HTR-8/SVneo (cell line): ENCODE data around the gene ALDH9A1.
"Not testable (repeated sequence)": the region's sequence is repeated elsewhere in the genome, so short reads cannot be mapped to it uniquely, and the experiment has no call there.

Experiments used
- DNase-seq: peaks from one replicate; pipeline ENCODE4 v3.0.0; 2011; ENCODE audit warnings: low spot score, mixed read lengths; ENCODE audit not compliant: insufficient read length
- FAIRE-seq: peaks from 2 replicates; lab custom pipeline; 2011; peaks lifted over from hg19 to GRCh38; lab: Jason Lieb, UNC

ALDH9A1 gene

GRCh38 chr1:165697881-165698760, at the start of gene ALDH9A1:
Gene ALDH9A1, minus strand, starts transcription at chr1:165698562. Its CDS starts 4 bp downstream, at chr1:165698558.
- peak; percentile 83 for FAIRE-seq
- DNase-seq = peak; percentile 96

- FAIRE-seq (no peak), DNase-seq (no peak)
These were observed 49.5 kb upstream of the ALDH9A1 start for GRCh38 chr1:165747632-165748447.

- DNase-seq, FAIRE-seq: not testable (repeated sequence)
These were observed 46.6 kb upstream of the ALDH9A1 start for GRCh38 chr1:165744913-165745312.

- DNase-seq = no peak
- FAIRE-seq = no peak
These were observed 43.8 kb upstream of the ALDH9A1 start for GRCh38 chr1:165742194-165742593.

GRCh38 chr1:165738794-165739193, 40.4 kb upstream of the ALDH9A1 start:
- FAIRE-seq = no peak
- no peak for DNase-seq

- FAIRE-seq (no peak), DNase-seq (no peak)
These were observed 38.8 kb upstream of the ALDH9A1 start for GRCh38 chr1:165737196-165737595.

- DNase-seq (no peak), FAIRE-seq (no peak)
These were observed 36.5 kb upstream of the ALDH9A1 start for GRCh38 chr1:165734906-165735305.

- no peak for FAIRE-seq
These were observed 28.5 kb upstream of the ALDH9A1 start for GRCh38 chr1:165726841-165727240.

GRCh38 chr1:165726169-165726568, 27.8 kb upstream of the ALDH9A1 start:
- no peak for DNase-seq
- FAIRE-seq = no peak

More at GRCh38 chr1:165726841-165727240, 28.5 kb upstream of the ALDH9A1 start:
- DNase-seq = no peak

- FAIRE-seq = no peak
- DNase-seq = peak; percentile 60
These were observed 19.7 kb upstream of the ALDH9A1 start for GRCh38 chr1:165717918-165718515.

GRCh38 chr1:165716265-165717051, 18.1 kb upstream of the ALDH9A1 start:
- DNase-seq, FAIRE-seq: not testable (repeated sequence)

- DNase-seq (no peak), FAIRE-seq (no peak)
These were observed 14.4 kb upstream of the ALDH9A1 start for GRCh38 chr1:165712764-165713163.

GRCh38 chr1:165707984-165708706, 9.8 kb upstream of the ALDH9A1 start:
- no peak for FAIRE-seq
- DNase-seq = no peak

- FAIRE-seq (no peak), DNase-seq (no peak)
These were observed 5.3 kb upstream of the ALDH9A1 start for GRCh38 chr1:165703648-165704047.

- not testable (repeated sequence) for FAIRE-seq, DNase-seq
These were observed 3.6 kb upstream of the ALDH9A1 start for GRCh38 chr1:165701922-165702321.

- no peak for FAIRE-seq
- DNase-seq = no peak
These were observed 1.2 kb upstream of the ALDH9A1 start for GRCh38 chr1:165699577-165699976.

- FAIRE-seq (no peak), DNase-seq (no peak)
These were observed 345 bp upstream of the ALDH9A1 start for GRCh38 chr1:165698761-165699052.

GRCh38 chr1:165697491-165697880, 876 bp downstream of the ALDH9A1 start:
- DNase-seq (no peak), FAIRE-seq (no peak)

- FAIRE-seq (no peak), DNase-seq (no peak)
These were observed 1.7 kb downstream of the ALDH9A1 start for GRCh38 chr1:165696625-165697100.
